CD8-positive, alpha-beta memory T cell (primary cell): Measurements from ENCODE around the gene RASA2. TPM values are rescaled to one million over a fixed set of nuclear protein-coding genes. Genes with fewer than 3 reads are reported as not detected.
A peak's percentile ranks its signal among the peaks of the same experiment; 100 is the strongest.
"Not testable (repeated sequence)": the region's sequence is repeated elsewhere in the genome, so short reads cannot be mapped to it uniquely, and the experiment has no call there.

Source experiments
- CTCF ChIA-PET: fragments of 350-600 bp; sonication (Branson Sonifier 250); formaldehyde crosslinking; loops from one replicate; lab custom pipeline; 2021; ENCODE audit warnings: antibody characterized with exemption; lab: Charles Lee
- POLR2A ChIA-PET: fragments of 350-600 bp; sonication (Branson Sonifier 250); formaldehyde crosslinking; loops from one replicate; lab custom pipeline; 2021; ENCODE audit warnings: antibody characterized with exemption; lab: Charles Lee
- DNase-seq, 5 donors: peaks; one replicate each; pipeline versions ENCODE4 v3.0.0 to v3.0.0-alpha.2; 2020 to 2022; ENCODE audit warnings: mixed read lengths in 1 of 5
- H3K27ac ChIP-seq: one replicate; pipeline ENCODE4 v1.7.0; 2013; ENCODE audit warnings: low read depth, mild to moderate bottlenecking, low read length, moderate library complexity
- H3K27me3 ChIP-seq: 2 replicates; pipeline ENCODE4 v1.7.0; 2013; ENCODE audit warnings: low read length, mild to moderate bottlenecking; ENCODE audit not compliant: insufficient read depth, poor library complexity, severe bottlenecking
- H3K36me3 ChIP-seq: 2 replicates; pipeline ENCODE4 v1.7.0; 2013; ENCODE audit warnings: mild to moderate bottlenecking, low read length, moderate library complexity; ENCODE audit not compliant: insufficient read depth
- H3K4me1 ChIP-seq: 2 replicates; pipeline ENCODE4 v1.7.0; 2013; ENCODE audit warnings: mild to moderate bottlenecking, low read length, moderate library complexity; ENCODE audit not compliant: insufficient read depth
- H3K4me3 ChIP-seq: 2 replicates; pipeline ENCODE4 v1.7.0; 2013; ENCODE audit warnings: mild to moderate bottlenecking, low read length
- H3K9me3 ChIP-seq: 2 replicates; pipeline ENCODE4 v1.7.0; 2013; ENCODE audit warnings: mild to moderate bottlenecking, low read length
- H3K27ac Mint-ChIP-seq, 8 donors: one replicate each; pipeline ENCODE4 v1.8.0; 2020 to 2021; ENCODE audit warnings: mixed read lengths in 8 of 8, mild to moderate bottlenecking in 6 of 8, inconsistent platforms in 3 of 8, moderate library complexity in 3 of 8
- H3K27me3 Mint-ChIP-seq, 2 donors: one replicate each; pipeline ENCODE4 v1.8.0; 2020 to 2021; ENCODE audit warnings: mixed read lengths in 2 of 2, mild to moderate bottlenecking in 1 of 2, moderate library complexity in 1 of 2
- H3K36me3 Mint-ChIP-seq, 3 donors: one replicate each; pipeline ENCODE4 v1.8.0; 2020 to 2021; ENCODE audit warnings: mixed read lengths in 3 of 3, inconsistent platforms in 1 of 3, mild to moderate bottlenecking in 1 of 3
- H3K4me1 Mint-ChIP-seq, 3 donors: one replicate each; pipeline ENCODE4 v1.8.0; 2020 to 2021; ENCODE audit warnings: mixed read lengths in 3 of 3, inconsistent platforms in 1 of 3, mild to moderate bottlenecking in 1 of 3
- H3K4me3 Mint-ChIP-seq, 7 donors: one replicate each; pipeline ENCODE4 v1.8.0; 2020 to 2021; ENCODE audit warnings: mixed read lengths in 7 of 7, mild to moderate bottlenecking in 6 of 7, moderate library complexity in 4 of 7, inconsistent platforms in 2 of 7
- H3K9me3 Mint-ChIP-seq, 5 donors: one replicate each; pipeline ENCODE4 v1.8.0; 2020 to 2022; ENCODE audit warnings: mixed read lengths in 5 of 5, mild to moderate bottlenecking in 3 of 5, moderate library complexity in 2 of 5, inconsistent platforms in 1 of 5
- polyA plus RNA-seq: library from polyadenylated mRNA; unstranded; fragments of 300-500 nt; fragmentation: Illumina TruSeq; gene quantifications from one replicate; pipeline ENCODE4 v1.2.3, GENCODE V29; 2021
- total RNA-seq, 2 experiments: library from RNA; stranded (reverse); gene quantifications; one replicate each; pipeline ENCODE4 v1.2.3, GENCODE V29; 2021

RASA2 gene
- total and polyA plus RNA-seq, 3 experiments from 2014 or later: 34.0 to 39.2 (median 36.4) TPM

DNA sequence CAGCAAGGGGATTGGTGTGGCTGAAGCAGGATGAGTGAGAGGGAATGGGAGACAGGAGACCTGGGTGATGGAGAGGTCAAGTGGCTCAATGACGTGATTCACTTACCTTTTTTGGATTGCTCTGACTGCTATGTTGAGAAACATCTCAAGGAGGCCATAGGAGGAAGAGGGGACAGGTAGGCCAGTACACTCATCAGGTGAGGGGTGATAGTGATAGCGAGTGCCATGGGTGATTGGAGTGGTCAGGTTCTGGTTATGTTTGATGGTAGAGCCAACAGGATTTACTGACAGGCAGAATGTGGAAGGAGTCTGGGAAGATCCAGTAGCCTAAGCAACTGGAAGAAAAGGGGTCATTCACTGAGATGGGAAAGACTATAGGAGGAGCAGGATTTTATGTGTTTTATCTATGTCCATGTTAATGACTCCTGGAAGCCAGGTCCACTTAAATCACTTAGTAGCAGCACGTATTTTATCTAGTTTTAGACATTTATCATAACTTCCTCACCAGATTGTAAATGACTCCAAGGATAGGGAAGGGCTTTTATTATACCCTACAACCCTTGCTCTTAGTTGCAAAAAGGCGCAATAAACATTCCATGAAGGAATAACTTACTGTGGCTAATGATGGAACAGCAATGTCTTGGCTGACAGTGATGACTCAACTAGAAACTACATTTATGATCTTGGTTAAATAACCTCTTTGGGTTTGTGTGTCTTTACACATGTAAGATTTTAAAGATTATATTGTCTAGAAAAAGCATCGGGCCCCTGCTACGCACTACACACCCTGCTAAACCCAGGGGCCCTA lies 131.5 kb downstream of the RASA2 start:
- DNase-seq: no peak
- ChIA-PET CTCF (interaction anchor here (1.0 kb wide), 1 partner anchor 164 kb away, joined by 3 read pairs; no protein-coding TSS in a partner anchor), POLR2A (no interaction called here)
- Mint-ChIP-seq H3K9me3 (no peaks in the 10 kb centered on the region), H3K36me3 (peaks cover 1 to 36% (median 5%) of the 10 kb centered on the region in 3 donors), H3K27me3 (no peaks in the 10 kb centered on the region), H3K4me1 (no peaks in the 10 kb centered on the region), H3K27ac (peak overlapping the region in 3 of 8 donors; percentile 4 to 68 (median 61)), H3K4me3 (no peak overlapping the region)
- Histone ChIP-seq H3K36me3 (no peaks in the 10 kb centered on the region), H3K27me3 (no peaks in the 10 kb centered on the region), H3K27ac (no peak overlapping the region), H3K9me3 (no peaks in the 10 kb centered on the region), H3K4me1 (no peaks in the 10 kb centered on the region), H3K4me3 (no peak overlapping the region)

DNA sequence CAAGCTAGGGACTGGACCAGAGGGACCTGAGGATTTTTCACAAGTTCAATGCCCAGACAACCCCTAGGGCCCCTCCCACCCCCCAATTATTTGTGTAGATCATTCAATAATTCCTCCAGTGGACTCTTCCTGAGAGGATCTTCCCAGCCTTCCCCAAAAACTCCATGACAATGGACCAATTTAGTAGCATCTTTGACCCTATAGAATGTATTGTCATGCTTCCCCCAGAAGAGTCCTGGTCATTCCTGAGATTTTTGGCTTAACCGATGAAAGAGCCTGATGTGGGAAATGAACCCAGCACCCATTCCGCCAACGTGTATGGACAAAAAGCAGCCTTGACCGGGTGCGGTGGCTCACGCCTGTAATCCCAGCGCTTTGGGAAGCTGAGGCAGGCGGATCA lies 132.1 kb downstream of the RASA2 start:
- Histone ChIP-seq H3K36me3 (no peaks in the 10 kb centered on the region), H3K27me3 (no peaks in the 10 kb centered on the region), H3K4me3 (no peak overlapping the region), H3K27ac (no peak overlapping the region), H3K4me1 (no peaks in the 10 kb centered on the region), H3K9me3 (no peaks in the 10 kb centered on the region)
- no peaks in the 10 kb centered on the region for H3K27me3 Mint-ChIP-seq
- no peaks in the 10 kb centered on the region for H3K4me1 Mint-ChIP-seq
- no peak overlapping the region for H3K4me3 Mint-ChIP-seq
- ChIA-PET POLR2A (no interaction called here), CTCF (no interaction called here)
- no peaks in the 10 kb centered on the region for H3K9me3 Mint-ChIP-seq
- peak overlapping the region in 1 of 8 donors; percentile 33 for H3K27ac Mint-ChIP-seq
- H3K36me3 Mint-ChIP-seq: peaks cover 1 to 33% (median 5%) of the 10 kb centered on the region in 3 donors
- no peak for DNase-seq

DNA sequence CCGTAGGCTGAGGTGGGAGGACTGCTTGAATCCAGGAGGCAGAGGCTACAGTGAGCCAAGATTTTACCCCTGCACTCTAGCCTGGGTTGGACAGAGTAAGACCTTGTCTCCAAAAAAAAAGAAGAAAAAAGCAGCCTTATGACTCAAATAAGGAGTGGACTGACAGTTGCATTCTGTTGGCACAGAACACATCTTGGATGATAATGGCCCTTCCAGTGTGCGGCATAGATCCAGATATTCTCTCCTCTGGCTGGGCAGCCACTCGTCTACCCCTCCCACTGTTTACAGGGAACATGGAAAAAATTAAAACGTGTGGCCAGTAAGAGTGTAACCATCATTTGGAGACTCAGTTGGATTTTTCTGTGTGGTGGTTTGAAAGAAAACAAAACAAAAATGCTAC lies 132.6 kb downstream of the RASA2 start:
- ChIA-PET CTCF (no interaction called here), POLR2A (no interaction called here)
- H3K9me3 Mint-ChIP-seq: no peaks in the 10 kb centered on the region
- no peaks in the 10 kb centered on the region for H3K4me1 Mint-ChIP-seq
- no peaks in the 10 kb centered on the region for H3K9me3 ChIP-seq
- no peak overlapping the region for H3K27ac Mint-ChIP-seq
- H3K36me3 Mint-ChIP-seq: peaks cover 0 to 29% (median 5%) of the 10 kb centered on the region in 3 donors
- no peaks in the 10 kb centered on the region for H3K36me3 ChIP-seq
- no peak overlapping the region for H3K4me3 ChIP-seq
- H3K27me3 ChIP-seq: no peaks in the 10 kb centered on the region
- H3K27ac ChIP-seq: no peak overlapping the region
- no peaks in the 10 kb centered on the region for H3K4me1 ChIP-seq
- no peaks in the 10 kb centered on the region for H3K27me3 Mint-ChIP-seq
- no peak for DNase-seq
- H3K4me3 Mint-ChIP-seq: no peak overlapping the region

DNA sequence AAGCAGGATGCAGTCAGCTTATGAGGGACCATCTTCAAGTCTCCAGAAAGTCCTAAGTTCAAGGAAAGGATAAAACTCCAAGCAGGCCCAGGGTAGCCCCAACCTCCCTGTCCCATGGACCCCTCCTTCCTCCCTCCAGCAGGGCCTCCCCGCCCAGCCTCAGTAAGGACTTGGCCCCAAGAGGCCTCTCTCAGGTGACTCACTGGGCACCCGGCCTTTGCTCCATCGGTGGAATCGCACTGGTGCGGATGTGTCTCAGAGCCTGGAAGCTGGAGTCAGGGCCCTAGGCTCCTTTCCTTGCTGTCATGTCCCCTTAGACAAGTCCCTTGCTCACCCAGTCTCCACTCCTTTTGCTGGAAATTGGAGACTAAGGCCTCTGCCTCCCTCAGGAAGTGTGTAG lies 136.9 kb downstream of the RASA2 start:
- Histone ChIP-seq H3K27me3 (no peaks in the 10 kb centered on the region), H3K4me1 (no peaks in the 10 kb centered on the region), H3K9me3 (no peaks in the 10 kb centered on the region), H3K36me3 (no peaks in the 10 kb centered on the region), H3K27ac (no peak overlapping the region), H3K4me3 (no peak overlapping the region)
- CTCF ChIA-PET: no interaction called here
- peaks cover 0 to 7% (median 0%) of the 10 kb centered on the region in 3 donors for H3K36me3 Mint-ChIP-seq
- no peaks in the 10 kb centered on the region for H3K4me1 Mint-ChIP-seq
- H3K9me3 Mint-ChIP-seq: peaks cover 0 to 7% (median 4%) of the 10 kb centered on the region in 5 donors
- DNase-seq: no peak
- no peak overlapping the region for H3K4me3 Mint-ChIP-seq
- POLR2A ChIA-PET: no interaction called here
- no peak overlapping the region for H3K27ac Mint-ChIP-seq
- no peaks in the 10 kb centered on the region for H3K27me3 Mint-ChIP-seq

DNA sequence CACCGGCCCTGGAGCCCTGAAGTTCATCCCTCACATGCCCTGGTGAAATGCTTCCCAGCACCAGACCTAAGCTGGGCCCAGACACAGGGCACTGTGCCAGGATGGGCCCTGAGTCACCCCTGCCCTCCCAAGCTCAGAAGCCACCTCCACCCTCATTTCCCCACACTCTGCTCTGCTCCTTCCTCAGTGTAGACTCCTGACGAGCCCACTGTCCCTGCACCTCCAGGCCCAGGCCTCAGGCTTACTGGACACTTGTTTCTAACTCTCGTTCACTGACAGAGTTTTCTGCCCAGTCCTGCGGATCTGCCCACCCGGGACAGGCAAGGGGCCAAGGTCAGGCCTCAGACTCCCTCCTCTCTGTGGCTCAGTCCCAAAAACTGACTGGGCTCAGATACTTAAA lies 138.7 kb downstream of the RASA2 start:
- Mint-ChIP-seq H3K27me3 (peaks cover 0 to 3% of the 10 kb centered on the region in 2 donors), H3K36me3 (peaks cover 0 to 14% (median 0%) of the 10 kb centered on the region in 3 donors), H3K9me3 (peaks cover 0 to 12% (median 6%) of the 10 kb centered on the region in 5 donors), H3K4me1 (no peaks in the 10 kb centered on the region), H3K27ac (no peak overlapping the region), H3K4me3 (no peak overlapping the region)
- DNase-seq: no peak
- H3K36me3 ChIP-seq: no peaks in the 10 kb centered on the region
- no peaks in the 10 kb centered on the region for H3K4me1 ChIP-seq
- no peak overlapping the region for H3K27ac ChIP-seq
- H3K27me3 ChIP-seq: no peaks in the 10 kb centered on the region
- POLR2A ChIA-PET: no interaction called here
- CTCF ChIA-PET: no interaction called here
- H3K9me3 ChIP-seq: no peaks in the 10 kb centered on the region
- no peak overlapping the region for H3K4me3 ChIP-seq

DNA sequence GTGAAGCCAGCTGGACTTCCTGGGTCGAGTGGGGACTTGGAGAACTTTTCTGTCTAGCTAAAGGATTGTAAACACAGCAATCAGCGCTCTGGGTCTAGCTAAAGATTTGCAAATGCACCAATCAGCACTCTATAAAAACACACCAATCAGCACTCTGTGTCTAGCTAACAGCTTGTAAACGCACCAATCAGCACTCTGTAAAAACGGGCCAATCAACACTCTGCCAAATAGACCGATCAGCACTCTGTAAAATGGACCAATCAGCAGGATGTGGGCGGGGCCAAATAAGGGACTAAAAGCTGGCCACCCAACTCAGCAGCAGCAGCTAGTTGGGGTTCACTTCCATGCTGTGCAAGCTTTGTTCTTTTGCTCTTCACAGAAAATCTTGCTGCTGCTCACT lies 141.5 kb downstream of the RASA2 start:
- H3K27ac ChIP-seq, H3K4me3 ChIP-seq, H3K9me3 ChIP-seq, POLR2A ChIA-PET, DNase-seq, H3K4me1 ChIP-seq, H3K4me3 Mint-ChIP-seq, H3K4me1 Mint-ChIP-seq, H3K27me3 ChIP-seq, H3K36me3 ChIP-seq, H3K27ac Mint-ChIP-seq: not testable (repeated sequence)
- Mint-ChIP-seq H3K9me3 (peaks cover 0 to 12% (median 6%) of the 10 kb centered on the region in 5 donors), H3K36me3 (peaks cover 0 to 14% (median 0%) of the 10 kb centered on the region in 3 donors), H3K27me3 (peaks cover 6 to 15% of the 10 kb centered on the region in 2 donors)
- CTCF ChIA-PET: interaction anchor here (0.8 to 1.4 kb wide), 2 partner anchors 17 to 29 kb away, joined by 3 read pairs; no protein-coding TSS in a partner anchor

DNA sequence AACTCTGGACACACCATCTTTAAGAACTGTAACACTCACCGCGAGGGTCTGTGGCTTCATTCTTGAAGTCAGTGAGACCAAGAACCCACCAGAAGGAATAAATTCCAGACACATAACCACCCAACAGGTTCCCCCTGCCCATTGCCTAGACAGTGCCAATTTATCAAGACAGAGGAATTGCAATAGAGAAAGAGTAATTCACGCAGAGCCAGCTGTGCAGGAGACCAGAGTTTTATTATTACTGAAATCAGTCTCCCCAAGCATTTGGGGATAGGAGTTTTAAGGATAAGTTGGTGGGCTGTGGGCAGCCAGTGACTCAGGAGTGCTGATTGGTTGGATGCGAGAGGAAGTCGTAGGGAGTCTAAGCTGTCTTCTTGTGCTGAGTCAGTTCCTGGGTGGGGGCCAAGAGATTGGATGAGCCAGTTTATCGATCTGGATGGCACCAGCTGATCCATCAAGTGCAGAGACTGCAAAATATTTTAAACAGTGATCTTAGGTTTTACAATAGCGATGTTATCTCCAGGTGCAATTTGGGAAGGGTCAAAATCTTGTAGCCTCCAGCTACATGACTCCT lies 142.1 kb downstream of the RASA2 start:
- POLR2A ChIA-PET, H3K4me3 ChIP-seq, H3K36me3 ChIP-seq, H3K27me3 ChIP-seq, H3K27ac ChIP-seq, H3K4me1 ChIP-seq, DNase-seq, H3K9me3 ChIP-seq, H3K27ac Mint-ChIP-seq, H3K4me3 Mint-ChIP-seq, H3K4me1 Mint-ChIP-seq: not testable (repeated sequence)
- CTCF ChIA-PET: interaction anchor here (0.8 to 1.4 kb wide), 2 partner anchors 16 to 28 kb away, joined by 3 read pairs; no protein-coding TSS in a partner anchor
- H3K36me3 Mint-ChIP-seq: peaks cover 0 to 14% (median 0%) of the 10 kb centered on the region in 3 donors
- H3K9me3 Mint-ChIP-seq: peaks cover 0 to 12% (median 6%) of the 10 kb centered on the region in 5 donors
- peaks cover 6 to 17% of the 10 kb centered on the region in 2 donors for H3K27me3 Mint-ChIP-seq

DNA sequence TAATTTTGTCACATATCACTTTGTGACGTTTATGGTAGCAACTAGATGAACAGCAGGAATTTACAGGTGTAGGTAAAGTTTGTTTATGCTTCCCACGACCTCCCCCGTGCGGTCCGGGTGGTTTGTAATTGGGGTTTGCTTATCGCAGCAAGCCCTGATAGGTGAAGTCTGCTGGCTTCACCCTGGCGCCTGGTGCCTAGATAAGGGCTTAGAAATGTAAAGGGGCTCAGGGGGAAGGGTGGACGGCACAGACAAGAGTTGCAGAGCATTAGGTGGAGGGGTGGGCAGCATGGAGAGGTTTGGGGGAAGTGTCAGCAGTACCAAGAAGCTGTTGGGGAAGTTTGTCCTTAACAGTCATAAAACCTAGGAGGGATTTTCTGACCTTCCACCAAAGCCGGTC lies 143.1 kb downstream of the RASA2 start:
- Histone ChIP-seq H3K27me3 (no peaks in the 10 kb centered on the region), H3K36me3 (no peaks in the 10 kb centered on the region), H3K4me3 (no peak overlapping the region), H3K27ac (no peak overlapping the region), H3K9me3 (no peaks in the 10 kb centered on the region), H3K4me1 (no peaks in the 10 kb centered on the region)
- no peak for DNase-seq
- ChIA-PET CTCF (no interaction called here), POLR2A (no interaction called here)
- Mint-ChIP-seq H3K9me3 (peaks cover 0 to 12% (median 6%) of the 10 kb centered on the region in 5 donors), H3K4me3 (no peak overlapping the region), H3K27me3 (peaks cover 6 to 19% of the 10 kb centered on the region in 2 donors), H3K27ac (no peak overlapping the region), H3K4me1 (no peaks in the 10 kb centered on the region), H3K36me3 (peaks cover 0 to 11% (median 0%) of the 10 kb centered on the region in 3 donors)
